Muscle of leg (tissue), 11 donors: Measurements from ENCODE around the gene UBE2L5. TPM values are rescaled to one million over a fixed set of nuclear protein-coding genes. Genes with fewer than 3 reads are reported as not detected.
A peak's percentile ranks its signal among the peaks of the same experiment; 100 is the strongest.

Experiments used
- DNase-seq: peaks from one replicate; pipeline ENCODE4 v3.0.0; 2013
- H3K27ac ChIP-seq: one replicate; pipeline ENCODE4 v1.5.1; 2013; ENCODE audit warnings: mild to moderate bottlenecking, low read length, control low read depth
- H3K27me3 ChIP-seq: one replicate; pipeline ENCODE4 v1.6.1; 2013; ENCODE audit warnings: low read length; ENCODE audit not compliant: control insufficient read depth, insufficient read depth
- H3K36me3 ChIP-seq: one replicate; pipeline ENCODE4 v1.6.1; 2013; ENCODE audit warnings: low read length; ENCODE audit not compliant: control insufficient read depth, insufficient read depth
- H3K4me1 ChIP-seq: one replicate; pipeline ENCODE4 v1.6.1; 2013; ENCODE audit warnings: low read length; ENCODE audit not compliant: control insufficient read depth, insufficient read depth
- H3K4me3 ChIP-seq: one replicate; pipeline ENCODE4 v1.5.1; 2013; ENCODE audit warnings: low read length, control low read depth
- H3K9me3 ChIP-seq: replicated peaks from 2 replicates; pipeline ENCODE4 v1.6.1; 2013; ENCODE audit warnings: low read depth, low read length; ENCODE audit not compliant: control insufficient read depth
- WGBS: methylation state at CpG from one replicate; pipeline ENCODE4 v1.1.5; 2013; ENCODE audit warnings: missing lambda C conversion rate; ENCODE audit not compliant: insufficient coverage; 5-methylcytosine and 5-hydroxymethylcytosine counted together
- polyA plus RNA-seq, 8 donors: library from polyadenylated mRNA; unstranded; fragments of 120-200 nt; gene quantifications; one replicate each; pipeline versions ENCODE4 v1.2.1 to v1.2.3, GENCODE V29; 2013; ENCODE audit warnings: inconsistent platforms in 1 of 8, low replicate concordance in 1 of 8; ENCODE audit not compliant: insufficient read length in 8 of 8, insufficient read depth in 1 of 8
- total RNA-seq: library from RNA; stranded (reverse); fragments of 120-200 nt; gene quantifications from one replicate; pipeline ENCODE4 v1.2.4, GENCODE V29; 2013

UBE2L5 gene
- total and polyA plus RNA-seq, 9 donors, result 0.18 to 0.99 (median 0.70) TPM

DNA sequence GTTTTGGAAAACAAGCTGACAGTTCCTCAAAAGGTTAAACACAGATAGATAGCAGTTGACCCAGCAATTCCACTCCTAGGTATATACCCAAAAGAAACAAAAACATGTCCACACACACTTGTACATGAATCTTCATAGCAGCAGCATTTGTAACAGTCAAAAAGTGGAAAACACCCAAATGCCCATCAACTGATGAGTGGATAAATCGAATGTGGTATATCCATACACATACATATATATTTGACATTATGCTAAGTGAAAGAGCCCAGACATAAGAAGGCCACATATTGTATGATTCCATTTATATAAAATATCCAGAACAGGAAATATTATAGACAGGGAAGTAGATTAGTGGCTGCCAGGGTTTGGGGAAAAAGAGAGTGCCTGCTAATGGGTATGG, 51.4 kb downstream of the UBE2L5 start:
- Histone ChIP-seq H3K36me3 (no peaks in the 10 kb centered on the region), H3K27ac (no peak overlapping the region), H3K27me3 (no peaks in the 10 kb centered on the region), H3K4me1 (peaks cover 6% of the 10 kb centered on the region), H3K4me3 (no peak overlapping the region), H3K9me3 (no peaks in the 10 kb centered on the region)
- WGBS, result no CpG with 5 or more reads among the region's 1 CpG
- DNase-seq, result no peak

DNA sequence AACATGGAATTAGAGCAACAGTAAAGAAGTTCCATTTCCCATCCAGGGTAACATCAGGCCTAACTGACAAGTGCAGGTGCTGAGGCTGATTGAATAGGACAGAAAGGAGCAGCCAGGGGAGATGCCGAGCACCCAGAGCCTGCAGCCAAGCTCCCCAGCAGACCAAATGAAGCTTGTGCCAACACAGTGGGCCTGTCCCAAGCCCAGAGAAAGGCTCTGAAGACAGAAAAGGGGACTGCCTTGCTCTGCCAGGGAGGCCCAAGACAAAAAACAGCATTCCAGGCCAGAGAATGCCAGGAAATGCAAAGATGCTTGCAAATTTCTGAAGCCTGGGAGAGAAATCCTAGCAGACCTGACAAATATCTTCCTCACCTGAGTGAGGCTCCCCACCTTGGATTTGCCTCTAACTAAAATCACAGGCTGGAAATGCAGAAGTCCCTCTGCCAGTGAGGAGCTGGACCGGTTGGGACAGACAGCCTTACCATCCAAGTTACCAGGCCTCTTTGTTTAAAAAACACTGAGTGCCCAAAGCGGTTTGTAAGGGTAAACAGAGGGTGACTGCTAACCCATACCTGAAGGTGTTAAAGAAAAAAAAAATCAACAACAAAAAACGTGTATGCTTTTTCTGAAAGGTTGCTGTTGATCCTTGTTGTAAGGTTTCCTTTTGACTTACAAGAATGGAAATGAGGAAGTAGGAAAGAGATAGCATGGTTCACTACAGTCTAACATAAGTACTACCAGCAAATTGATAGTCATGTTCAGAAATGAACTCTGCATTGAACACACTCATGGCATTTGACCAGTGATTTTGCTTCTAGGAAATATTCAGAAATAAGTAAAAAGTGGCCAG, 55.3 kb downstream of the UBE2L5 start:
- Histone ChIP-seq H3K4me3 (no peak overlapping the region), H3K36me3 (no peaks in the 10 kb centered on the region), H3K27ac (no peak overlapping the region), H3K4me1 (peaks cover 6% of the 10 kb centered on the region), H3K9me3 (no peaks in the 10 kb centered on the region), H3K27me3 (no peaks in the 10 kb centered on the region)
- peak; percentile 32 for DNase-seq
- WGBS, result 67% methylated on average over 1 of the region's 4 CpGs

Other genes with a start within 250 kb of the UBE2L5 start
- gene KATNAL1, start 114.9 kb upstream of the UBE2L5 start, total RNA-seq, result 22.2 TPM
- gene KATNAL1, start 114.9 kb upstream of the UBE2L5 start, polyA plus RNA-seq, result 10 to 100 TPM in 7 of 8 donors, 1 to 10 TPM in 1; 7.8 to 14.9 (median 11.6) TPM
- gene HMGB1, start 43.4 kb downstream of the UBE2L5 start, total RNA-seq, result 362 TPM
- 100 to 1,000 TPM; 447 to 601 (median 493) TPM for gene HMGB1, start 43.4 kb downstream of the UBE2L5 start, polyA plus RNA-seq
- gene USPL1, start 195.4 kb downstream of the UBE2L5 start, total RNA-seq, result 18.0 TPM
- 10 to 100 TPM; 12.1 to 17.7 (median 15.3) TPM for gene USPL1, start 195.4 kb downstream of the UBE2L5 start, polyA plus RNA-seq